ENCODE data around the gene LRP11.

LRP11 gene

DNA sequence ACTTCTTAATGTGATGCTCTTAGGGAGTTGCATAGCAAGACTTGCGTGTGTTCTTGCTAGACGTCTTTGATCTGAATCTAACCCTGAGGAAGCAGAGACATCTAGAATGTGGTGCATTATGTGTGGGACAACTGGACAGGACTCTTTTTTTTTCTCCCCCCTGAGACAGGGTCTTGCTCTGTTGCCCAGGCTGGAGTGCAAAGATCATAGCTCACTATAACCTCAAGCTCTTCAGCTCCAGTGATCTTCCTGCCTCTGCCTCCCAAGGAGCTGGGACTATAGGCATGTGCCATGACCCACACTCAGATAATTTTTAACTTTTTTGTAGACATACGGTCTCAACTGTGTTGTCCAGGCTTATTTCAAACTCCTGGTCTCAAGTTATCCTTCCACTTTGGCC, 80.6 kb downstream of the LRP11 start:
- DNase-seq (ENCODE audit: low read depth in 2 of 2): no peak

DNA sequence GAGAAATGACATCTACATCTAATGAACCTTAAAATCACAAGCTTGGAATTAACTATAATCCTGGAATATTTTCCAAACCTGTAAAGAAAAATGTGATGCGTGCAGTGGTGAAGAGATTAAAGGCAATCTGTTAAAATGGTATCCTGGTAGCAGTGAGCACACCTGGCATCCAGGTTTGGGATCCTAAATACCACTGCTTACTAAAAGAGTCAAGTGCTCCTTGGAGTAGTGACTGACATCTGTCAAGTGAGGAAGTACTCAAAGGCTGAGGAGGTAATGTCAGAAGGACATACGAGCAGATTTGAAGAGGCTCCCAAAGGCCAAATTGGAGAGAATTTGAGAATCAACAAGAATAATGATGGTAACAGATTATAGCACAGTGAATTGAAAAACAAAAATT, 81.8 kb downstream of the LRP11 start:
- no peak for DNase-seq (ENCODE audit: low read depth in 2 of 2)

DNA sequence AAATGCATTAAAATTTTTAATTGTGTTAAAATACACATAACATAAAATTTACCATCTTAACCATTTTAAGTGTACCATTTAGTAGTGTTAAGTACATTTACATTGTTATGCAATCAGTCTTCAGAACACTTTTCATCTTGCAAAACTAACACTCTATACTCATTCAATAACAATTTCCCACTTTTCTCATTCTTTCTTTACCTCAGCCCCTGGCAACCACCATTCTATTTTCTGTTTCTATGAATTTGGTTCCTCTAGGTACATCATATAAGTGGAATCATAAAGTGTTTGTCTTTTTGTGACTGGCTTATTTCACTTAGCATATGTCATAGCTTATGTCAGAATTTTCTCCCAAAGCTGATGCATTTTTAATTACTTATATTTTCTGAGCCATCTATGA, 82.4 kb downstream of the LRP11 start:
- no peak for DNase-seq (ENCODE audit: low read depth in 2 of 2)

DNA sequence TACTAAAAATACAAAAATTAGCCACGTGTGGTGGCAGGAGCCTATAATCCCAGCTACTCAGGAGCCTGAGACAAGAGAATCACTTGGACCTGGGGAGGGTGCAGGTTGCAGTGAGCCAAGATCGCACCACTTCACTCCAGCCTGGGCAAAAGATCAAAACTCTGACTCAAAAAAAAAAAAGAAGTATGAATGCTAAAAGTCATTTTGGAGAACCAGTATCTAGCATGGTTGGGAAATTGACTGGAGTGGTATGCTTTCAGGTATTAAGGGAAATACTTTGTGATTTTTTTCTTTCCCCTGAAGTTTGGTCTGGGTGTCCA, 84.6 kb downstream of the LRP11 start:
- no peak for DNase-seq (ENCODE audit: low read depth in 2 of 2)

DNA sequence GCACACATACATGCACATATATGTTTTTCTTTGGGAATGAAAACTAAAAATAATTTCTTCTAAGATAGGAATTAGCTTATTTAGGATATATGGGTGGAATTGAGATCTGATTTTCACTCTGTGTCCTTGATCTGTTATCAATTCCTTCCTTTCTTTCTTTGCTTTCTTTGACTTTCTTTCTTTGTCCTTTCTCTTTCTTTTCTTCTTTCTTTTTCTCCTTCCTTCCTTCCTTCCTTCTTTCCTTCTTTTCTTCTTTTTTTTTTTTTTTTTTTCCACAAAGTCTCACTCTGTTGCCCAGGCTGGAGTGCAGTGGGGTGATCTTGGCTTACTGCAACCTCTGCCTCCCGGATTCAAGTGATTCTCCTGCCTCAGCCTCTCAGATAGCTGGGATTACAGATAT, 86.5 kb downstream of the LRP11 start:
- DNase-seq (ENCODE audit: low read depth in 2 of 2): no peak

DNA sequence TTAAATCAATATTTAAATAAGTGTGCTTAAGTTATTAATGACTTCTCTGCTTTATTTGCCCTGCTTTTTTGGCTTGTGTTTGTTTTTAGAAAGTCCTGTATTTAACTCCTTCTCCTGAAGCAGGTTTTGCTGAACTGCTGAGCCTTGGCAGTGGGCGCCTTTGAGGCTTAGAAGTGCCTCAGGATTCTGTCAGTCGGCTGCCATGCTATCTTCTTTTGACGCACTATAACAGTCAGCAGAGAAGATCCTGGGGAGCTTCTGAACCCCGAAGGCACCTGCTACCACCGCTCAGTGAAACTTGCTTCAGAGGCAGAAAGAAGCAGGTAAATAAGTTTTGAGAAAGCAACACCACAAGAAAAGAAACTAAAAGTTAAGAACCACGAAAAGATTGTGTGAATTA, 92.2 kb downstream of the LRP11 start:
- no peak for DNase-seq (ENCODE audit: low read depth in 2 of 2)

DNA sequence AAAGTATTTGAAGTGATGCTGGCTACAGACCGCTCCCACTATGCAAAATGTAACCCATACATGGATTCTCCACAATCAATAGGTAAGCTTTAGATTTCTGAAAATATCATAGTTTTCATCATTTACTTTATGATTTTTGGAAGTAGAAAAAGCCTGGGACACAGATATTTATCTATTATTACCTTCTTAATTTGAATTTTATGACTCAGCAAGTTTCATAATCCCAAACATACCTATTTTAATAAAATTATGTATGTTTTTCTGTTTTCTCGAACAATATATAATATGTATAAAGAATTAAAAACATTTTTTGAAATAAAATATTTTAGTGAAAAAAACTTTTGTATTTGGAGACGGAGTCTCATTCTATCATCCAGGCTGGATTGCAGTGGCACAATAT, 93.0 kb downstream of the LRP11 start:
- no peak for DNase-seq (ENCODE audit: low read depth in 2 of 2)

DNA sequence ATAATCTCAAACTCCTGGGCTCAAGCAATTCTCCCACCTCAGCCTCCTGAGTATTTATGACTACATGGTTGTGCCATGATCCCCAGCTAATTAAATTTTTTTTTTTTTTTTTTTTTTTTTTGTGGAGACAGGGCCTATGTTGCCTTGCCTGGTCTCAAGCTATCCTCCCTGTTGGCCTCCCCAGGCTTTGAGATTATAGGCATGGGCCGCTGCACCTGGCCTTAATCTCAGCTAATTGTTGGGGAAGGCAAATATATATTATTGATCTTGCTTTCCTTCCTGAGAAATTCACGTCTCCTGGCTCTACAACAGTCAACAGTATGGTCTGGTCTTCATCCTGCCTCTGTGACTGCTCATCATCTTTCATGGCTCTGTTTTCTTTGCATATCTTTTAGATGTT, 94.5 kb downstream of the LRP11 start:
- no peak for DNase-seq (ENCODE audit: low read depth in 2 of 2)
